Eye (tissue), 1 donor: ENCODE results near the gene MAPT.

Source experiments
- DNase-seq: peaks from one replicate; pipeline ENCODE4 v3.0.0-alpha.2; 2015

Gene MAPT

DNA sequence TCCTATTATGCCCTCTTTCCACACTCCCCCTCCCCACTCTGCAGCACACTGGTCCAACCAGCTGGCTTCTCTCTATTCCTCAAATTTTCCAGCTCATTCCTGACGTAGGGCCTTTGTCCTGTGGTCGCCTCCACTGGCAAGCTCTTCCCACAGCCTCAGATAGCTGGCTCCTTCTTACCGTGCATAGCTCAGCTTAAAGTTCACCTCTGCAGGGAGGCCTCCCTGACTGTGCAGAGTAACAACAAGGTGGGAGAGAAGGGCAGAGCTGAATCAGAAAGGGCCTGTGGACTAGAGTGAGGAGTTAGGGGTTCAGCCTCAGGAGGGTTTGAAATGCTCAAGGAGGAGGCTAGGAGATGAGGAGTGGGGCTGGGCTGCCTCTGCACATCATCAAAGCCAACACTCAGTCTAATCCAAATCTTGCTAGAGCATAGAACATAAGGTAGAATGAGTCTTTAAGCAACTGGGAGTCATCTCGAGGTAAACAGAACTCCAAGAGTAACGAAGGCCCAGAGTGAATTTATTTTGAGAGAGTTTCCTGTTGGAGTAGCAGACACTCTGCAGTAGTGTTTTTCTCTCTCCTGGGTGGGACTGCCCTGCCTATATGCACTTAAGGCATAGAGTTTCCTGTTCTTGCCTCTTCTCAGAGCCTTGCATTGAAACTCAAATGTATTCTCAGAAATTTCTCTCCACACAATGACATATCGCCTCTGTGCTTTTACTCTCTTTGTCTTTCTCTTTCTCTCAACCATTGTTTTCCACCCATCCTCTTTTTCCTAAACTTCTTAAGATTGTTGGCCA lies 30.3 kb upstream of the MAPT start:
- no peak for DNase-seq

GRCh38 chr17:45867171-45867570 lies 27.2 kb upstream of the MAPT start:
- no peak for DNase-seq

DNA sequence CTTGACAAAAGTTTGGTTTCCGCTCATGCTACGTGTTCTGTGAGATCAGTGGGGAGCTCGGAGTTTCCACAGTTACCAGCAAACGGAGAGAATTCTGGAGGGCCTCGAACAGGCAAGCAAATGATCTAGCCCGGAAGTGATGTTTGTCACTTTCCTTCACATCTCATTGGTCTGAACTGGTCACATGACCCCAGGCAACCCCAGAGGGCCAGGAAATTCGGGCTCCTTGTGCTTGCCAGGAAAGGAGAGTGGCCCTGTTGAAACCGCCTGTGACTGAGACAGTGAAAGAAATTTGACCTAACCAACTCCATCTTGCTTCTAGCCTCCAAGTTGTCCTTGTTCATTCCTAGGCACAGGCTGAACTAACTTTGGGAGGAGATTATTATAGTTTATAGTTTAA lies 26.7 kb upstream of the MAPT start:
- no peak for DNase-seq

DNA sequence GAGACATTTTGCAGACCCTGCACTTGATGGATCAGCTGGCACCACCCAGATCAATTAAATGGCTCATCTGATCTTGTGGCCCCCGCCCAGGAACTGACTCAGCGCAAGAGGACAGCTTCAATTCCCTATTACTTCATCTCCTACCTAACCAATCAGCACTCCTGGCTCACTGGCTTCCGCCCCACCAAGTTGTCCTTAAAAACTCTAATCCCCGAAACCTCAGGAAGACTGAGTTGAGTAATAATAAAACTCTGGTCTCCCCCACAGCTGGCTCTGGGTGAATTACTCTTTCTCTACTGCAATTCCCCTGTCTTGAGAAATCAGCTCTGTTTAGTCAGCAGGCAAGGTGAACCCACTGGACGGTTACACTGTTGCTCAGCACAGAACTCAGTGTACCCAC lies 26.1 kb upstream of the MAPT start:
- DNase-seq: no peak

DNA sequence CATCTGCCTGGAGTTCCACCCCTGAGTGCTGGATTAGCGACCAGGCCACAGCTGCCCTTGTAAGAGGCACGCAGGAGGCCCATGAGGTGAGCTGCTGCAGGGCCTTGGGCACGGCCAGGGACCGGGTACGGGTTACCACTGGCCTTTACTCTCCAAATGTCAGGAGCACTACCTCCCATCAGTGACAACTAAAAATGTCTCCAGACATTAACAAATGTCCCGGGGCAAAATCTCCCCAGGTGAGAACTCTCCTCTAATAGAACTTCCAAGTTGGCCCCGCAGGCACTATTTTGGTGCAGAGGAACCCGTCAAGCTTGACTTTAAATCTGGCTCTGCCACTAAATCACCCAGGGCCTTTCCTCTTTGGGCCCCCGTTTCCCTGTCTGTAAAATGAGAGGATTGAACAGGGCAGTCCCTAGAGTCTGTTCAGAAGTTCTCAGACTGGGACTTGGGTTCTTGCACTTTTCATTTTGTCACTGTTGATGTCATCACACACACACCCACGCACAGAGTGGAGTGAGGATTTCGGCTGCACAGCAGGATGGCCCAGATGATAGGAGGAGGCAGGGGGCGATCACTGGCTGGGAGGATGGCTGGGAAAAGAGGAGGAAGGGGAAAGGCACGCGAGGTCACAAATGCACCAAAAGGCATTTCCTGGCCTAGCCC lies 24.5 kb upstream of the MAPT start:
- DNase-seq: no peak

- DNase-seq: no peak
Measured at GRCh38 chr17:45870342-45870974, 23.9 kb upstream of the MAPT start.

GRCh38 chr17:45871718-45872117 lies 22.6 kb upstream of the MAPT start:
- DNase-seq: no peak

- peak; percentile 63 for DNase-seq
Measured at GRCh38 chr17:45873728-45874127, 20.6 kb upstream of the MAPT start.

GRCh38 chr17:45874151-45874550 lies 20.2 kb upstream of the MAPT start:
- no peak for DNase-seq

DNA sequence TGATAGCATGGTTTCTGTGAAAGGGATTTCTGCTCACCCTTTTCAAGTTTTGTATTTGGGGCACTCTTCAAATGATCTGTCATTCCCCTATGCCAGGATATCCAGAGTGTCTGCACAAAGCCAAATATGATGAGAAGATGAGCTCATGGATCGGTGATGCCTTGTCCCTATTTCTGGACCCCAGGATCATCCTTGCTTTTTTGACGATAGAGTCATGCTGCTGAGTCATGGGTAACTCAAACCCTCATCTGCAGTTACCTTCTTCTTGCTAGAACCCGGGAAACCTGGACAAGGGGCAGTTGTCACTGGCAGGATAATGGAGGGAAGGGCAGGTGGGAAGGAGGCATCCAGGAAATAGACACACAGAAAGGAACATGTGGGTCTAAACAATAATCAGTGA lies 17.8 kb upstream of the MAPT start:
- no peak for DNase-seq

GRCh38 chr17:45877467-45877866 lies 16.9 kb upstream of the MAPT start:
- no peak for DNase-seq

- DNase-seq: no peak
Measured at GRCh38 chr17:45883063-45883462, 11.3 kb upstream of the MAPT start.

GRCh38 chr17:45886852-45887251 lies 7.5 kb upstream of the MAPT start:
- no peak for DNase-seq

DNA sequence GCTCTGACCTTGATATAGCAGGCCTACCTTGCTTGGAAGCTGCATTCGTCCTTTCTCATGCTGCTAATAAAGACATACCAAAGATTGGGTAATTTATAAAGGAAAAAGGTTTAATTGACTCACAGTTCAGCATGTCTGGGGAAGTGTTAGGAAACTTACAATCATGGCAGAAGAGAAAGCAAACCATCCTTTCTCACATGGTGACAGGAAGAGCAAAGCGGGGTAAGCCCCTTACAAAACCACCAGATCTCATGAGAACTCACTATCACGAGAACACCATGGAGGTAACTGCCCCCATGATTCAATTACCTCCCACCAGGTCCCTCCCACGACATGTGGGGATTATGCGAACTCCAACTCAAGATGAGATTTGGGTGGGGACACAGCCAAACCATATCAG lies 6.0 kb upstream of the MAPT start:
- DNase-seq: no peak

DNA sequence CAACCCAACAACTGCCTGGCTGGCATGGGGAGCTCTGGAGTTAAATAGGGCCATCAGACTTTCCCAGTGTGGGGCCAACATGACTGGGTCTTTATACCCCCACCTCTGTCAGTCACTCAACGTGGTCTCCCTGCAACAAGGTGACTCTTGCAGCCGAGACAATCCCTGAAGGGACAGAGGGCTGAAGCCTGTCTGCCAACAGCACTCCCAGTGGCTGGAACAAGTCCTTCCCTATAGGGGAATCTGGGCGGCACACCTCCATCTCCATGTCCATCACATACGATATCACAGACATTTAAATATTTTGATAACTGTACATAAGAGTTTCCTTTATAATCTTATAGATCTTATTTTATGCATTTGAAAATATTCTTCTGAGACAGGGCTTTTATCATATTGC lies 4.8 kb upstream of the MAPT start:
- DNase-seq: no peak

DNA sequence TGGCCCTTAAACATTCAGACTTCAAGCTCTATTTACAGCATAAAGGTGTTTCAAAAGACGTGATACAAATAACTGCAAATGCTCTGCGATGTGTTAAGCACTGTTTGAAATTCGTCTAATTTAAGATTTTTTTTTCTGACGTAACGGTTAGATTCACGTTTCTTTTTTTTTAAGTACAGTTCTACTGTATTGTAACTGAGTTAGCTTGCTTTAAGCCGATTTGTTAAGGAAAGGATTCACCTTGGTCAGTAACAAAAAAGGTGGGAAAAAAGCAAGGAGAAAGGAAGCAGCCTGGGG lies 681 bp upstream of the MAPT start:
- no peak for DNase-seq

GRCh38 chr17:45895304-45895968 lies 1.1 kb downstream of the MAPT start:
- DNase-seq: peak; percentile 82

DNA sequence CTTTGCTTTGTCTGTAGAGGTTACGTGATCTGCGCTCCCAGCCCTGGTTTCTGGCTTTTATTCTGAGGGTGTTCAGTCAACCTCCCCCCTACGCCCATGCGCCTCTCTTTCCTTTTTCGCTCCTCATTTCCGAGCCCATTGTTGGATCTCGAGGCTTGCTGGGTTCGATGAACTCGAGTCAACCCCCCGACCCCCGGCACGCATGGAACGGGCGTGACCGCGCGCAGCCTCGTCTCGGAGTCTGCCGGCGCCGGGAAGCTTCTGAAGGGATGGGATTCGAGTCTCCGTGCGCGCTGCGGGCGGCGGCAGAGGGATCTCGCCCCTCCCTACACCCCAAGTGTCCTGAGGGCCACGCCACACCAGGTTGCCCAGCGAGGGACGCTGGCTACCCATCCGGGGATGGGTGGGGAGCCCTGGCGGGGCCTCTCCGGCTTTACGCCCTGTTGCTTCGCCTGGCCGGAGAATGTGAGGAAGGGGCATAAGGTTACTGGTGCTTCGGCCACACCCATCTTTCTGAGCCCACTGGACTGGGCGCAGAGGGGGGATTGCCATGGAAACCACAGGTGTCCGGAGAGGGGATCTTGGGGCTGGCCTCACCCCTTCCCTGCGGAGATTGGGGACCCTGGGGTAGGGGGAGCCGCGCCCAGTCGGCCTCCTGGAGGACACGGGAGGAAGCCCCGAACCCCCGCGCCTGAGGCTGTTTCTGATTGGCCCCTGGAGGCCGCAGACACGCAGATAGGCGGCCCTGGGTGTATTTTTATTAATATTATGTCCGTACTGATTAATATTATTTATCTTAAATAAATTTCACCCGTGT lies 1.8 kb downstream of the MAPT start:
- DNase-seq: no peak

DNA sequence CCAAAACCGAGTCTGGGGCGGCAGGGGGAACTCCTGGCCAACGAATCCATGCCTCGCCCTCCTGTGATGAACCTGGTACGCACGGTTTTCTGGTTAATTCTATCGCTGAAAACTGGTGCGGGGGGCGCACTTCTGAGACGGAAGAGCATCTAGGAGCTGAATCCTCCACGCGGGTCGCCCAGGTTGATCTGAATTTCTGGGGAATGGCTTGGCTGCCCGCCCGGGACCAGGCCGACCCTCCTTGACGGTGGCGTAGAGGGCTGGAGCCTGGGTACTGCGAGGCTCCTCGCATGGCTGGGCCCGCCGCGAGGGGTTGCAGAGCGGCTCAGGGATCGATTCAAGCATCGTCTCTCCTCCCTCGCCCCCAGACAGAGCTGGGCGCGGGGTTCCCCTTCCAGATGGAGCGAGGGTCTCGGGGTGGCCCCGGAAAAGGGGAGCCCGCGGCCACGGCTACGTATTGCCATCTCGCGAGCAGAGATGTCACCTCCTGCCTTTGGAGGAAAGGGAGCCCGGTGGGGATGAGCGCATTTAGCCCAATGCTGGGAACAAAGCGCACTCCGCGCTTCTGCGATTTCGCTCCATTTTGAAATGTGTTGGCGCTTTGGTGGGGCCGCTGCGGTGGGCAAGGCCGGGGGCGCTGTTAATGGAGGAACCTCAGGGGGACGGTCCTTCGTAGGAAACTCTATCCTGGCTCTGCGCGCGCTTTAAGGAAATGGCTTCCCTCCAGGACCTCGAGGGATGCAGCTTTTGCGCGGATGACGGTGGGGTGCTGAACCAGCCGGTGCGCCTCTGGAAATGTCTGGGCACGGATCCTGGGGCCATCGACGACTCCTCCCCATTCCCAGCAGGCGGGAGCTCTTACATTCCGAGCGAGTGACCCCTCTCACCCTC lies 2.7 kb downstream of the MAPT start:
- DNase-seq: peak; percentile 75

GRCh38 chr17:45900136-45900535 lies 5.8 kb downstream of the MAPT start:
- no peak for DNase-seq

DNA sequence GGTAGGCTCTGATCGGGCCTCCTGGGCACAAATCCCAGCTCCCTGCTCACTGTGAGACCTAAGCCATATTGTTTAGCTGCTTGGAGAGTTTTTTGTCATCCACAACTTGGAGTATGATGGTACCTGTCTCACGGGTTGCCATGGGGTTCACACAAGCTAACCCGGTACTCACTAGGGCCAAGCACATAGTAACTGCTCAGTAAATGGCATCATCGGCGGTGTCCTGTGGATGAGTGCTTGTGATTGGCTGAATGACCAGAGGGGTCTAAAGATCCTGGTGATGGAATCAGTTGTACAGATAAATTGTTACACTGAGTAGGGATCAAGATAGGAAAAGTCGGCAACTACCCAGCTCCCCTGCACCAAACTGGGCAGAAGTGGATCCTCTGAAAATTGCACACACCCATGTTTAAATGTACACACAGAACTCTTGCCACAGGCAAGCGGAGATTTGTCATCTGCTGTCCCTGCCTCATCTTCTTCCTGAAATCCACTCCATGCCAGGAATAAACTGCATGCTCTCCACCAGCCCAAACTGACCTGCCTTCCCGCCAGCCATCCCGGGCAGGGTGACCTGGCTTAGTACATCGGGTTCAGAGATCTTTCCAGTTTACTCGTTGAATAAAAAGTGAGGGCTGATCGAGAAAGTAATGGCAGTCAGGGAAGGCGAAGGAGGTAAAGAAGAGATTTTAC lies 6.5 kb downstream of the MAPT start:
- no peak for DNase-seq
